CD14-positive monocyte (primary cell): ENCODE results near the gene TMEM147. TPM values are rescaled to one million over a fixed set of nuclear protein-coding genes. Genes with fewer than 3 reads are reported as not detected.
A peak's percentile ranks its signal among the peaks of the same experiment; 100 is the strongest.

ENCODE experiments used
- DNase-seq, 3 donors: peaks; one replicate each; pipeline ENCODE4 v3.0.0-alpha.2; 2011 to 2022
- H2AFZ ChIP-seq: 2 replicates; pipeline ENCODE4 v1.6.0; 2012; ENCODE audit warnings: mild to moderate bottlenecking, low read depth, low read length, inconsistent platforms; ENCODE audit not compliant: insufficient read depth, poor library complexity, severe bottlenecking
- H3K27ac ChIP-seq, 2 donors: 1 replicate in 1 of 2; 2 replicates in 1 of 2; pipeline ENCODE4 v1.5.1; 2012 to 2013; ENCODE audit warnings: low read length in 2 of 2, control low read depth in 1 of 2, inconsistent platforms in 1 of 2, low read depth in 1 of 2, mild to moderate bottlenecking in 1 of 2
- H3K27me3 ChIP-seq, 2 donors: one replicate each; pipeline versions ENCODE4 v1.6.0 to v1.6.1; 2011 to 2013; ENCODE audit warnings: low read length in 2 of 2; ENCODE audit not compliant: control insufficient read depth in 2 of 2, insufficient read depth in 2 of 2
- H3K36me3 ChIP-seq, 2 donors: replicated peaks in 1 of 2; 1 replicate in 1 of 2; 2 replicates in 1 of 2; pipeline versions ENCODE4 v1.5.1 to v1.6.1; 2012 to 2013; ENCODE audit warnings: low read length in 2 of 2, control low read depth in 1 of 2, inconsistent platforms in 1 of 2, mild to moderate bottlenecking in 1 of 2; ENCODE audit not compliant: insufficient read depth in 2 of 2, control insufficient read depth in 1 of 2
- H3K4me1 ChIP-seq, 2 donors: 1 replicate in 1 of 2; 2 replicates in 1 of 2; pipeline versions ENCODE4 v1.5.1 to v1.6.1; 2012 to 2013; ENCODE audit warnings: low read length in 2 of 2, control low read depth in 1 of 2, inconsistent platforms in 1 of 2, mild to moderate bottlenecking in 1 of 2, moderate library complexity in 1 of 2; ENCODE audit not compliant: insufficient read depth in 2 of 2, control insufficient read depth in 1 of 2
- H3K4me2 ChIP-seq: replicated peaks from 2 replicates; pipeline ENCODE3; 2012; ENCODE audit warnings: low read length, moderate library complexity, mild to moderate bottlenecking; ENCODE audit not compliant: poor library complexity, severe bottlenecking; ENCODE audit errors: extremely low read depth
- H3K4me3 ChIP-seq, 3 experiments: fragments of 200-600 bp in 1 of 3; sonication (generic) in 1 of 3; replicated peaks in 1 of 3; 1 replicate in 2 of 3; 2 replicates in 1 of 3; pipeline ENCODE4 v1.5.1; 2011 to 2013; ENCODE audit warnings: low read length in 3 of 3, mild to moderate bottlenecking in 3 of 3, control low read depth in 2 of 3, low read depth in 2 of 3, inconsistent platforms in 1 of 3, moderate library complexity in 1 of 3
- H3K79me2 ChIP-seq: 2 replicates; pipeline ENCODE4 v1.6.0; 2012; ENCODE audit warnings: mild to moderate bottlenecking, control low read depth, inconsistent platforms, low read length, moderate library complexity; ENCODE audit not compliant: insufficient read depth
- H3K9ac ChIP-seq: 2 replicates; pipeline ENCODE4 v1.6.0; 2017; ENCODE audit warnings: low read length, mild to moderate bottlenecking; ENCODE audit not compliant: insufficient read depth, poor library complexity, severe bottlenecking
- H3K9me3 ChIP-seq, 2 donors: replicated peaks in 1 of 2; 1 replicate in 1 of 2; 2 replicates in 1 of 2; pipeline versions ENCODE4 v1.5.1 to v1.6.1; 2012 to 2013; ENCODE audit warnings: low read length in 2 of 2, control low read depth in 1 of 2; ENCODE audit not compliant: control insufficient read depth in 1 of 2, insufficient read depth in 1 of 2
- H4K20me1 ChIP-seq: 2 replicates; pipeline ENCODE4 v1.6.0; 2012; ENCODE audit warnings: mild to moderate bottlenecking, low read length, control low read depth, moderate library complexity; ENCODE audit not compliant: insufficient read depth
- H3K27ac Mint-ChIP-seq, 7 donors: one replicate each; pipeline ENCODE4 v1.8.0; 2020; ENCODE audit warnings: mild to moderate bottlenecking in 7 of 7, mixed read lengths in 7 of 7, moderate library complexity in 6 of 7, inconsistent platforms in 2 of 7
- H3K27me3 Mint-ChIP-seq, 3 donors: one replicate each; pipeline ENCODE4 v1.8.0; 2021 to 2022; ENCODE audit warnings: low read depth in 3 of 3, mild to moderate bottlenecking in 3 of 3, mixed read lengths in 3 of 3, moderate library complexity in 3 of 3, inconsistent platforms in 1 of 3
- H3K36me3 Mint-ChIP-seq, 2 donors: one replicate each; pipeline ENCODE4 v1.8.0; 2020; ENCODE audit warnings: mixed read lengths in 2 of 2, inconsistent platforms in 1 of 2, mild to moderate bottlenecking in 1 of 2
- H3K4me1 Mint-ChIP-seq: one replicate; pipeline ENCODE4 v1.8.0; 2020; ENCODE audit warnings: mild to moderate bottlenecking, mixed read lengths
- H3K4me3 Mint-ChIP-seq, 2 donors: one replicate each; pipeline ENCODE4 v1.8.0; 2020; ENCODE audit warnings: mild to moderate bottlenecking in 2 of 2, mixed read lengths in 2 of 2, moderate library complexity in 1 of 2
- H3K9me3 Mint-ChIP-seq, 7 donors: one replicate each; pipeline ENCODE4 v1.8.0; 2020 to 2022; ENCODE audit warnings: mixed read lengths in 7 of 7, mild to moderate bottlenecking in 6 of 7, moderate library complexity in 6 of 7, inconsistent platforms in 2 of 7
- WGBS: methylation state at CpG from one replicate; pipeline ENCODE4 v1.1.5; 2013; ENCODE audit warnings: missing lambda C conversion rate; ENCODE audit not compliant: insufficient coverage; 5-methylcytosine and 5-hydroxymethylcytosine counted together
- intact Hi-C, 2 donors: fragments of 100-400 bp; cut with micrococcal nuclease; formaldehyde crosslinking; loops; one replicate each; pipeline versions ENCODE4 v1.15.0 to v1.15.1; 2023
- polyA plus RNA-seq, 3 donors: library from polyadenylated mRNA; depleted of rRNA in 1 of 3; unstranded in 2 of 3; stranded (reverse) in 1 of 3; fragments of 300-500 nt in 2 of 3; fragments of >200 nt in 1 of 3; fragmentation: Illumina TruSeq in 2 of 3; gene quantifications; 1 replicate in 2 of 3; 2 replicates in 1 of 3; pipeline ENCODE4 v1.2.3, GENCODE V29; 2012 to 2021
- TF ChIP-seq, protein P1 (sequence below): fragments of 200-600 bp; IDR thresholded peaks from one replicate; pipeline ENCODE4 v1.8.0; 2022; ENCODE audit warnings: antibody characterized with exemption, mild to moderate bottlenecking

TMEM147 gene
- polyA plus RNA-seq, 3 donors: 75.5 to 165 (median 165) TPM

DNA sequence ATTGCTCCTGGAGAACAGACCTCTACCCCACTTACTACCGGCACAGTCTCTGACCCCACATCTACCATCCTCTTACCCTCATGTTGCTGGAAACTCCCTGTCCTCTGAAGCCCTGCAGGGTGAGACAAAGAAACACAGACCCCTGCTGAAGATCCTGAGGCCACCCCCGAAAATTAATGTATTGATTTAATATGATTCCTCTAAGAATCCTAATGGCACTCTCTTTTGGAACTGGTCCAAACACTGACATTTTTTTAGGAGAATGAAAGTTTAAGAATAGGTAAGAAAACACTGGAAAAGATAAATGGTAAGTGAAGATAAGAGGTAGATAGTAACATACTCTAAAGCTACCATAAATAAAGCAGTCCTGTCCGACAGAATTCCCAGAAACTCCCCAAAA, 37.3 kb upstream of the TMEM147 start:
- no peak overlapping the region for H3K9ac ChIP-seq
- WGBS: 100% methylated on average over 1 of the region's 3 CpGs
- no peaks in the 10 kb centered on the region for H3K36me3 ChIP-seq
- H3K27me3 ChIP-seq: peaks cover 18 to 46% of the 10 kb centered on the region in 2 donors
- peaks cover 0 to 4% of the 10 kb centered on the region in 2 donors for H3K4me1 ChIP-seq
- Mint-ChIP-seq H3K36me3 (peaks cover 0 to 1% of the 10 kb centered on the region in 2 donors), H3K9me3 (peaks cover 0 to 2% (median 0%) of the 10 kb centered on the region in 7 donors), H3K27me3 (peaks cover 59 to 67% (median 63%) of the 10 kb centered on the region in 3 donors), H3K4me3 (peak overlapping the region in 1 of 2 donors; percentile 64), H3K27ac (no peak overlapping the region), H3K4me1 (peaks cover 7% of the 10 kb centered on the region)
- TF ChIP-seq, protein P1, sequence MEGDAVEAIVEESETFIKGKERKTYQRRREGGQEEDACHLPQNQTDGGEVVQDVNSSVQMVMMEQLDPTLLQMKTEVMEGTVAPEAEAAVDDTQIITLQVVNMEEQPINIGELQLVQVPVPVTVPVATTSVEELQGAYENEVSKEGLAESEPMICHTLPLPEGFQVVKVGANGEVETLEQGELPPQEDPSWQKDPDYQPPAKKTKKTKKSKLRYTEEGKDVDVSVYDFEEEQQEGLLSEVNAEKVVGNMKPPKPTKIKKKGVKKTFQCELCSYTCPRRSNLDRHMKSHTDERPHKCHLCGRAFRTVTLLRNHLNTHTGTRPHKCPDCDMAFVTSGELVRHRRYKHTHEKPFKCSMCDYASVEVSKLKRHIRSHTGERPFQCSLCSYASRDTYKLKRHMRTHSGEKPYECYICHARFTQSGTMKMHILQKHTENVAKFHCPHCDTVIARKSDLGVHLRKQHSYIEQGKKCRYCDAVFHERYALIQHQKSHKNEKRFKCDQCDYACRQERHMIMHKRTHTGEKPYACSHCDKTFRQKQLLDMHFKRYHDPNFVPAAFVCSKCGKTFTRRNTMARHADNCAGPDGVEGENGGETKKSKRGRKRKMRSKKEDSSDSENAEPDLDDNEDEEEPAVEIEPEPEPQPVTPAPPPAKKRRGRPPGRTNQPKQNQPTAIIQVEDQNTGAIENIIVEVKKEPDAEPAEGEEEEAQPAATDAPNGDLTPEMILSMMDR: no peak
- no peak overlapping the region for H3K27ac ChIP-seq
- no peak overlapping the region for H3K4me3 ChIP-seq
- H3K9me3 ChIP-seq: no peaks in the 10 kb centered on the region
- H3K79me2 ChIP-seq: no peaks in the 10 kb centered on the region
- H3K4me2 ChIP-seq: no peak overlapping the region
- no peak overlapping the region for H2AFZ ChIP-seq
- intact Hi-C loops: no loop called here
- DNase-seq: no peak
- no peaks in the 10 kb centered on the region for H4K20me1 ChIP-seq

DNA sequence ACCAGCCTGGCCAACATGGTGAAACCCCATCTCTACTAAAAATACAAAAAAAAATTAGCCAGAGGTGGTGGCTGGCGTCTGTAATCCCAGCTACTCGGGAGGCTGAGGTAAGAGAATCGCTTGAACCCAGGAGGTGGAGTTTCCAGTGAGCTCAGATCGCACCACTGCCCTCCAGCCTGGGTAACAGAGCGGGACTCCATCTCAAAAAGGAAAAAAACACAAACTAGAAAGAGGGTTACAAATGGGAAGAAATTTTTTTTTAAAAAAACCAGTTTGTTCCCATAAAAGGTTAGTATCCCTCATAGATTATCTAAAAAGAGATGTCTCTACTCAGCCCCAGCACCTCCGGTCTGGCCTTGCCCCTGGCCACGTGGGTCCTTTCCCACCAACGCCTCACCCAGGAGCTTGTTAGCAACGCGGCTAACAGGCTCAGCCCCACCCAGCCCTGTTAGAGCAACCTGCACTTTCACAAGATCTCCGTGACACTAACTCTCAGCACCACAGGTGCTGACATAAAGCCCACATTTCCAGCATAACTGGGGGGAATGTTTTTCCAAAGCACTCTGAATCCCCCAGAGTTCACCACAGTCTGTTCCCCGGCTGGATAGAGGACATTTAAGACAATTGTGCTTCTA, 36.3 kb upstream of the TMEM147 start:
- Histone ChIP-seq H4K20me1 (no peaks in the 10 kb centered on the region), H3K9me3 (no peaks in the 10 kb centered on the region), H3K36me3 (no peaks in the 10 kb centered on the region), H2AFZ (no peak overlapping the region), H3K4me1 (peaks cover 0 to 4% of the 10 kb centered on the region in 2 donors), H3K27ac (no peak overlapping the region), H3K9ac (no peak overlapping the region), H3K27me3 (peaks cover 18 to 47% of the 10 kb centered on the region in 2 donors), H3K4me2 (no peak overlapping the region), H3K79me2 (no peaks in the 10 kb centered on the region), H3K4me3 (no peak overlapping the region)
- peaks cover 7% of the 10 kb centered on the region for H3K4me1 Mint-ChIP-seq
- 29% methylated on average over 7 of the region's 12 CpGs for WGBS
- peaks cover 0 to 1% of the 10 kb centered on the region in 2 donors for H3K36me3 Mint-ChIP-seq
- peaks cover 56 to 73% (median 64%) of the 10 kb centered on the region in 3 donors for H3K27me3 Mint-ChIP-seq
- H3K4me3 Mint-ChIP-seq: peak overlapping the region in 1 of 2 donors; percentile 71
- TF ChIP-seq, protein P1: no peak
- no peak for DNase-seq
- H3K27ac Mint-ChIP-seq: peak overlapping the region in 1 of 7 donors; percentile 25
- intact Hi-C loops: no loop called here
- peaks cover 0 to 2% (median 0%) of the 10 kb centered on the region in 7 donors for H3K9me3 Mint-ChIP-seq
